GM12892 (cell line): Measurements from ENCODE around the gene RAPGEF1.

Experiments used
- POLR2A ChIP-seq: IDR thresholded peaks from 2 replicates; pipeline ENCODE4 v1.6.1; 2011; ENCODE audit warnings: low read depth, low read length, control low read depth
- POLR2AphosphoS5 ChIP-seq: IDR thresholded peaks from 2 replicates; pipeline ENCODE4 v1.6.1; 2011; ENCODE audit warnings: low read depth, low read length, control low read depth

DNA sequence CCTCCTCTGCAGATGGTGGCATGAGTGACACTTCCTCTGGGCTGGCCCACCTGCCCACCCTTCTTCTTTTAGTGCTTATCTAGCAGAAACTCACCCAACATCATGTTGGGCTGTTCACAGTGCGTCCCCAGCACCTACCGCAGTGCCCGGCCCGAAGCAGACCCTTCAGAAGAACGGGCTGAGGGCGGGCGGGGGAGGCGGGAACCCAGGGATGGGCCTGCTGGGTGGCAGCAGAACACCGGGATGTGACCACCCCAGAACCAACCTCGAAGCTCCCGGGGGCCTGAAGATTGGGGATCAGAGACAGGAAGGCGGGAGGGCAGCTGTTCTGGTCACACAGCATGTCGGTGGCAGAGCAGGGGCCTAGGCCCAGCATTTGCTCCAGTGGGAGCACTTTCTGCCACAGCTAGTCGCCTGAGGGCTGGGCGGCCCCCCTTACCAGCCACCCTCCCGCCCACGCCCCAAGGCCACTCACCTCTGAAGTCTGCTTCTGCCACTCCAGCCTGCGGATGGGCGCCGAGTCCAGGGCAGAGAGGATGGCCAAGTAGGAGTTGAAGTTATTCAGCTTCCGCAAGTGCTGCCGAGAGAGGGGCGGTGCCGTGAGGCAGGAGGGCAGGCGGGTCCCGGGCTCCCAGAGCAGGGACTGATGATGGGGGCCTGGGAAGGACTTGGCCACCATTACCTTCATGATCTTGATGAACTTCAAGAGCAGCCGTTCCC lies 155.9 kb downstream of the RAPGEF1 start:
- TF ChIP-seq POLR2AphosphoS5: no peak
- no peak for TF ChIP-seq POLR2A
